ENCODE data around the gene PGS1.

PGS1 gene

GRCh38 chr17:78466786-78467715 is 88.6 kb downstream of the PGS1 start:
- no peak for FAIRE-seq
- DNase-seq (ENCODE audit: insufficient read length, low spot score) = no peak

GRCh38 chr17:78468366-78468765 is 89.9 kb downstream of the PGS1 start:
- FAIRE-seq (no peak), DNase-seq (ENCODE audit: insufficient read length, low spot score) (no peak)

DNA sequence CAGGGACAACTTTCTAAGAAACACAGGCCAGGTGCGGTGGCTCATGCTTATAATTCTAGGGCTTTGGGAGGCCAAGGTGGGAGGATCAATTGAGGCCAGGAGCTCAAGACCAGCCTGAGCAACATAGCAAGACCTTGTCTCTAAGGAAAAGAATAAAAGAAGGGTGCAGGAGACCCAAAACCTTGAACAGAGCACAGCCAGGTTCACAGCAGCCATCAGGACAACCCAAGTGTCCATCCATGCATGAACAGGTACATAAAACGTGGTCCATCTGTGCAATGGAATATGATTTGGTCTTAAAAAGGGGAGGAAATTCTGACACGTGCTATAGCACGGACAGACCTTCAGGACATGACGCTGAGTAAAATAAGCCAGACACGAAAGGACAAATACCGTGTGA is 91.0 kb downstream of the PGS1 start:
- no peak for DNase-seq (ENCODE audit: insufficient read length, low spot score)
- no peak for FAIRE-seq

- no peak for FAIRE-seq
- DNase-seq (ENCODE audit: insufficient read length, low spot score) = no peak
These were observed 93.2 kb downstream of the PGS1 start for GRCh38 chr17:78471635-78472034.

DNA sequence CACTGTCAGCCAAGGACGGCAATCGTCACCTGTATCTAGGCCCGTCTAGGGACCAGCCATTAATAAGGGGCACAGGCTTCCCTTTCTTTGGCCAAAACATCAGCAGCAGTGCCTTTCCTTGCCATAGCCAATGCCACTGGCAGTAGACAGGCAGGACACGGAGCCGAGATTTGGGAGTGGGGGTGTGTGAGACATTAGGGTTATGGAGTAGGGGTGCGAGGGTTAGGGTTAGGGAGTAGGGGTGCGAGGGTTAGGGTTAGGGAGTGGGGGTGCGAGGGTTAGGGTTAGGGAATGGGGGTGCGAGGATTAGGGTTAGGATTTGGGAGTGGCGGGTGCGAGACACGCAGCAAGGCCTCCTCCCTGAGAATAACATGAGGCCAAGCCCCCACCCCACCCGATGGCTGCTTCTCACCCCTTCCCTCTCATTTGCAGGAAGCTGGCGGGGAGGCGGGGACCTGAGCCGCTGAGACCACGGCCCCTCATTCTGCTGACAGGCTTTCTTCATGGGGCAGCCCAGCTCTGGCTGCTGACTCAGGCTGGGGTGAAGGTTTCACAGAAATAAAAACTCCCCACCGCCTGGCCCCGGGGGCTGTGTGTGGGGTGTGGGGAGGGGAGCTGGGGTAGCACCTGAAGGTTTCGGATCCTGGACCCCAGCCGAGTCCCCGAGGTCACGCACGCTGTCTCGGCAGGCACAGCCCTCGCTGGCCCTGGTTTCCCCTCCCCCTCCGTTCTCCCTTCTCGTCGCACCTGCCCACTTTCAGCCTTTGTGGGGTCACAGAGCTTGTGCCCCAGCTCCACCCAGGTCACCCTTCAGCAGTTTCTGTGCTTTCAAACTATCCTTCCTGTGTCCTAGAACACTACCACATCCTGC is 93.8 kb downstream of the PGS1 start:
- DNase-seq (ENCODE audit: insufficient read length, low spot score) (no peak), FAIRE-seq (no peak)

- no peak for FAIRE-seq
These were observed 95.6 kb downstream of the PGS1 start for GRCh38 chr17:78473951-78474613.

More at GRCh38 chr17:78473951-78474613, 95.6 kb downstream of the PGS1 start:
- no peak for DNase-seq (ENCODE audit: insufficient read length, low spot score)

Measured in HTR-8/SVneo (cell line).